Natural killer cell treated with Interleukin-12 subunit alpha and Interleukin-12 subunit beta and Interleukin-15 and Interleukin-18, amount 100 ng/mL, for 72 hours (primary cell): ENCODE measurements around the gene VWA5B1. TPM values are rescaled to one million over a fixed set of nuclear protein-coding genes. Genes with fewer than 3 reads are reported as not detected.

Experiments
- ATAC-seq, 2 donors: fragments of 150-1000 bp; cut with Tn5 transposase in 1 of 2; sonication (Bioruptor Pico), chemical (Tn5 transposase) in 1 of 2; 2 replicates each; pipeline ENCODE4 v1.10.0; 2021
- DNase-seq: peaks from one replicate; pipeline ENCODE4 v3.0.0; 2022; ENCODE audit warnings: low spot score
- H3K27ac Mint-ChIP-seq, 2 donors: 1 replicate in 1 of 2; 2 replicates in 1 of 2; pipeline ENCODE4 v1.8.0; 2022; ENCODE audit warnings: mixed read lengths in 2 of 2, mild to moderate bottlenecking in 1 of 2, moderate library complexity in 1 of 2
- H3K27me3 Mint-ChIP-seq, 2 donors: 1 replicate in 1 of 2; 2 replicates in 1 of 2; pipeline ENCODE4 v1.8.0; 2022; ENCODE audit warnings: mixed read lengths in 2 of 2
- H3K36me3 Mint-ChIP-seq: one replicate; pipeline ENCODE4 v1.8.0; 2022; ENCODE audit warnings: mixed read lengths
- H3K4me1 Mint-ChIP-seq, 2 donors: 1 replicate in 1 of 2; 2 replicates in 1 of 2; pipeline ENCODE4 v1.8.0; 2022; ENCODE audit warnings: low read depth in 2 of 2, mixed read lengths in 2 of 2, mild to moderate bottlenecking in 1 of 2
- H3K4me3 Mint-ChIP-seq: one replicate; pipeline ENCODE4 v1.8.0; 2022; ENCODE audit warnings: mixed read lengths
- H3K9me3 Mint-ChIP-seq: 2 replicates; pipeline ENCODE4 v1.8.0; 2022; ENCODE audit warnings: mixed read lengths
- total RNA-seq, 2 donors: library from RNA; stranded (reverse); gene quantifications; one replicate each; pipeline ENCODE4 v1.2.3, GENCODE V29; 2022

Gene VWA5B1
- total RNA-seq, 2 donors from 2014 or later = not detected

- Mint-ChIP-seq H3K36me3 (no peaks in the 10 kb centered on the region), H3K4me1 (no peaks in the 10 kb centered on the region), H3K4me3 (no peak overlapping the region), H3K9me3 (no peaks in the 10 kb centered on the region), H3K27ac (no peak overlapping the region), H3K27me3 (peaks cover 38% of the 10 kb centered on the region in 2 donors)
- DNase-seq (no peak), ATAC-seq (no peak)
Measured at GRCh38 chr1:20362856-20363255, 72.2 kb downstream of the VWA5B1 start.

DNA sequence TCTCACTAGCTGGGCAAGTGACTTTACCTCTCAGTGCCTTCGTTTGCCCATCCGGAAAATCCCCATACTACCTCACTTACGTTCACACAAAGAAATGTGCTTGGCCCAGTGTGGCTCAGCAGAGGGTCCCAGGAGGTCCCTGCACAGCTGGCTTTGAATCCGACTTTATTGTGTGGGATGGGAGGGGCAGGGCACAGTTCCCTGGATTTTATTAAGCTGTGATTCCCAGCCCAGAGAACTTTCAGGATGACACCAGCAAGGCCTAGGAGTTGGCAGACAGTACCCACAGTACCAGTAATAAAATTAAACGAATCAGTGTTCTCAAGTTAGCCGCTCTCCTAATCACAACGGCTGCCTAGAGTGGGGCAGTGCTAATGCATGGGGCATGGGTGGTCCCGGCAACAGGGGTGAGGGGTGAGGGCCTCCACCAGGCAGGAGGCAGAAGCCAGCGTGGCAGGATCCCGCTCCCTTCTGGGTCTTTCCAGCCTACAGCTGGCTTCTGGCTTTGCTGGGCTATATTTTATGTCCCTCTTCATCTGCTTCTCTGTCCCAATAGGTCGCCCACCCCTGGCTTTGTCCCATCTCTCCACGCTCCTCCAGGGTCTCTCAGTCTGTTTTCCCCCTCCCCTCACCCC is 74.9 kb downstream of the VWA5B1 start:
- no peak overlapping the region for H3K4me3 Mint-ChIP-seq
- no peaks in the 10 kb centered on the region for H3K36me3 Mint-ChIP-seq
- no peaks in the 10 kb centered on the region for H3K4me1 Mint-ChIP-seq
- peaks cover 37 to 40% of the 10 kb centered on the region in 2 donors for H3K27me3 Mint-ChIP-seq
- H3K27ac Mint-ChIP-seq = no peak overlapping the region
- no peaks in the 10 kb centered on the region for H3K9me3 Mint-ChIP-seq
- no peak for ATAC-seq
- no peak for DNase-seq

GRCh38 chr1:20366056-20366462 is 75.4 kb downstream of the VWA5B1 start:
- Mint-ChIP-seq H3K4me1 (no peaks in the 10 kb centered on the region), H3K4me3 (no peak overlapping the region), H3K27me3 (peaks cover 35 to 40% of the 10 kb centered on the region in 2 donors), H3K27ac (no peak overlapping the region), H3K36me3 (no peaks in the 10 kb centered on the region), H3K9me3 (no peaks in the 10 kb centered on the region)
- ATAC-seq = no peak
- DNase-seq = peak; percentile 18

DNA sequence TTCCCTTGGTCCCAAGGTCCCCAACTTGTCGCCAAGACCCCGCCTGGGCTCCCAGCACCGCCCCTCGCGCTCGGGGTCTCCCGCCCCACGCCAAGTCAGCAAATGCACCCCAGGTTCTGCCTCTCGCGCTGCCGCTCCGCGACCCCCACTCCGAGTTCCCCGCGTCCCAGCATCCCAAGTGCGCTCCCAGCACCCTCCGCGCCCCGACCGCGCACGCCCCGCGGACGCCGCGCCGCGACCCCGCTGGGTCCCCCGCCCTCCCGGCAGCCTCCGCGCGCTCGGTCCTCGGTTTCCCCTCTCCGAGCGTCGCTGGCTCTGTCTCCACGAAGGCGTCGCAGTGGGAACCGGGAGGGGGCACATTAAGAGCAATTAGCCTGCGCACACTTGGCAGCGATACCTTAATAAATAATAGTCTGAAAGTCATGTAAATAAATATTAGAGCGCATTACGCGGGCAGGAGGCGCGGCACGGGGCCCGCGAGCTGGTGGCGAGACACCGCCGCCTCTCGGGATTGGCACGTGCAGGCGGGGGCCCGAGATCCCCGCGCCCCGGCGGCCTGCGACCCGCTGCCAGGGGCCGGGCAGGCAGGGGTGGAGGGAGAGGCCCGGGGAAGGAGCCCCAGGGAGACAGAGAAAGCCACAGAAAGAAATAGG is 75.9 kb downstream of the VWA5B1 start:
- H3K4me3 Mint-ChIP-seq = no peak overlapping the region
- H3K27ac Mint-ChIP-seq = no peak overlapping the region
- no peaks in the 10 kb centered on the region for H3K36me3 Mint-ChIP-seq
- no peaks in the 10 kb centered on the region for H3K4me1 Mint-ChIP-seq
- H3K9me3 Mint-ChIP-seq = no peaks in the 10 kb centered on the region
- DNase-seq = no peak
- peaks cover 33 to 44% of the 10 kb centered on the region in 2 donors for H3K27me3 Mint-ChIP-seq
- ATAC-seq = no peak

- no peak for ATAC-seq
- Mint-ChIP-seq H3K36me3 (no peaks in the 10 kb centered on the region), H3K27ac (no peak overlapping the region), H3K4me3 (no peak overlapping the region), H3K27me3 (peaks cover 36 to 48% of the 10 kb centered on the region in 2 donors), H3K4me1 (no peaks in the 10 kb centered on the region), H3K9me3 (no peaks in the 10 kb centered on the region)
- no peak for DNase-seq
Measured at GRCh38 chr1:20367116-20367585, 76.5 kb downstream of the VWA5B1 start.

- no peak for ATAC-seq
- Mint-ChIP-seq H3K27ac (no peak overlapping the region), H3K36me3 (no peaks in the 10 kb centered on the region), H3K4me1 (no peaks in the 10 kb centered on the region), H3K9me3 (no peaks in the 10 kb centered on the region), H3K4me3 (no peak overlapping the region), H3K27me3 (peaks cover 34 to 45% of the 10 kb centered on the region in 2 donors)
- DNase-seq = no peak
Measured at GRCh38 chr1:20367626-20368025, 77.0 kb downstream of the VWA5B1 start.

DNA sequence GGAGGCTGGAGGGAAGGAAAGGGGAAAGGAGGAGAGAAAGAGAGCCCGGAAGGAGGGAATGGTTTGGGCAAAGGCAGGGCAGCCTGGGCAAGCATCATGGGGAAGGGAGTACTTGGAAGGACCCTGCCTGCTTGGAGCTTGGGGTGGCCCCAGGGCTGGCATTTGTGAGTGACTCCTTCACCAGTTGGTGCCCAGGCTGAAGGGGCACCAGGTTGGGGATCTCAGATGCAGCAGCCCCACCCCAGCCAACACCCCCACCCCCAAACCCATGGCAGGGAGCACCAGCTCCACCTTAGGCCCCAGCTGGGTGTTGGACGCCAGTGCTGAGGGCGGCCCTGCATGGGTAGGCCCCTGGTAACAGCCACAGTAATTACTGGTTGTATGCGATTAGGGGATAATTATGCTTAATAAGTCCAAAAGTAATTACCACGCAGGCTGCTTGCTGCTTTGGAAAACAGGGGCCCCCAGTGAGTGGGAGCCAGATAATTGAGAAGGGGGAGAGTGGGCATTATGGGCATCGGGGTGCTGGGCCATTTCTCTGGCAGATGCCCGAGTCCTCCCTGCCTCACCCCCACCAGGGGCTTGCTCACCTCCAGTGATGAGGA is 78.3 kb downstream of the VWA5B1 start:
- Mint-ChIP-seq H3K9me3 (no peaks in the 10 kb centered on the region), H3K4me3 (no peak overlapping the region), H3K36me3 (no peaks in the 10 kb centered on the region), H3K4me1 (no peaks in the 10 kb centered on the region), H3K27me3 (peaks cover 34 to 51% of the 10 kb centered on the region in 2 donors), H3K27ac (no peak overlapping the region)
- DNase-seq (no peak), ATAC-seq (peak in 1 of 2 donors; percentile 37)

DNA sequence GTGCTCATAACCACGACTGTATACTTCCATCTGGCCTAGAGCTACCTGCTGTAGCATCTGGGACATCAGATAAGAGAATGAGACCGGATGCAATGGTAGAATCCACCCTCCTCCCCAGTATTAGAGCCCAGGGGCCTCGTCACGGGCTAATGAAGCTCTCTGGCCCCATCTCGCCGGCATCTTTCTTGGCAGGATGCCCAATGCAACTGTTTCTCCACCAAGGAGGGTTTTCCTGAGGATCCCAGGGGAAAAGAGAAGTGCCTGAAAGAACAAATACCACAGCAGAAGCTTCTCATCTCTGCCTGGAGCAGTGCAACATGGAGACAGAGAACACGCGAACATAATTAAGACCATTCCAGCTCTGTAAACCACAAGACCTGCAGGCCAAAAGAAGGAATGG is 80.0 kb downstream of the VWA5B1 start:
- no peak for ATAC-seq
- Mint-ChIP-seq H3K27ac (no peak overlapping the region), H3K27me3 (peaks cover 34 to 47% of the 10 kb centered on the region in 2 donors), H3K9me3 (no peaks in the 10 kb centered on the region), H3K4me1 (no peaks in the 10 kb centered on the region), H3K36me3 (no peaks in the 10 kb centered on the region), H3K4me3 (no peak overlapping the region)
- DNase-seq = no peak

- no peak for DNase-seq
- Mint-ChIP-seq H3K36me3 (no peaks in the 10 kb centered on the region), H3K4me3 (no peak overlapping the region), H3K27ac (no peak overlapping the region), H3K4me1 (no peaks in the 10 kb centered on the region), H3K9me3 (no peaks in the 10 kb centered on the region), H3K27me3 (peaks cover 39 to 53% of the 10 kb centered on the region in 2 donors)
- ATAC-seq = no peak
Measured at GRCh38 chr1:20371411-20371810, 80.7 kb downstream of the VWA5B1 start.

- Mint-ChIP-seq H3K4me1 (no peaks in the 10 kb centered on the region), H3K27ac (no peak overlapping the region), H3K4me3 (no peak overlapping the region), H3K36me3 (no peaks in the 10 kb centered on the region), H3K27me3 (peaks cover 39 to 51% of the 10 kb centered on the region in 2 donors), H3K9me3 (no peaks in the 10 kb centered on the region)
- no peak for ATAC-seq
- DNase-seq = no peak
Measured at GRCh38 chr1:20371883-20372282, 81.2 kb downstream of the VWA5B1 start.

- Mint-ChIP-seq H3K4me1 (no peaks in the 10 kb centered on the region), H3K9me3 (no peaks in the 10 kb centered on the region), H3K27ac (no peak overlapping the region), H3K4me3 (no peak overlapping the region), H3K36me3 (no peaks in the 10 kb centered on the region), H3K27me3 (peaks cover 32 to 49% of the 10 kb centered on the region in 2 donors)
- no peak for DNase-seq
- no peak for ATAC-seq
Measured at GRCh38 chr1:20372676-20373075, 82.0 kb downstream of the VWA5B1 start.

DNA sequence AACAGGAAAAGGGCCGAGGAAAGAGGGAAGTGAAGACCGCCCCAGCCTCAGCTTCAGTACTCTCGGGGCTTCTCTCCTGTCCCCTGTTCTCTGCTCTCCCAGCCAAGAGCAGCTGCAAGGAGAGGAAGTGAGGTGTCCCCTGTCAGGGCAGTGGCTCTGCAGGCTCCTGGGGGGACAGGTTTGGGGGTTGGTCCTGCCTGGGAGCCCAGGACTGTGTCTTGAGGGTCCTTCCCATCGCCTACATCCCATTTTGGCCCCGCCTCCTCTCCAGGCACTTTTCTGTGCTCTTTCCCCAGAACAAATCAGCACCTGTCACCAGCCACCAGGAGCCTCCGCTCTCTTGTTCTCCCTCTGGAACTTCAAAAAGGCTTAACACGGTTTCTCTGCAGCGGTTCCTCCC is 82.6 kb downstream of the VWA5B1 start:
- Mint-ChIP-seq H3K4me1 (no peaks in the 10 kb centered on the region), H3K27ac (no peak overlapping the region), H3K36me3 (no peaks in the 10 kb centered on the region), H3K4me3 (no peak overlapping the region), H3K27me3 (peaks cover 28 to 43% of the 10 kb centered on the region in 2 donors), H3K9me3 (no peaks in the 10 kb centered on the region)
- ATAC-seq (no peak), DNase-seq (no peak)

DNA sequence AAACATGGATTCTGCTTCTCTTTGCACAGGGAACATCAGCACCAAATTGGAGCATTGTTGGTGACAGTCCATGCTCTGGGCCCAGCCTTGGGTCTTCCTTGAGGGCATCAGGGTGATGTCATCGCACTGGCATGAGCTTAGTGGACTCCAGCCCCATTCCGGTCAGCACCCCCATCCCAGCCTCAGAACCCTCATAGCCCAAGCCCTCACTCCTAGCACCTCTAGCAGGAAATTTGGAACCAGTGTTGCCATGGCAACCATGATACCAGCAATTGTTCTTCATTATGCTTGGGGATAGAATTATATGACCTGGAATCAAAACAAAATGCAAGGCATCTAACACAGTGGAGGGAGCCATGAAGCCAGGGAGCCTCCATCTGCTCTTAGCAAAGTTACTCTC is 83.1 kb downstream of the VWA5B1 start:
- Mint-ChIP-seq H3K27me3 (peaks cover 27 to 43% of the 10 kb centered on the region in 2 donors), H3K27ac (no peak overlapping the region), H3K9me3 (no peaks in the 10 kb centered on the region), H3K36me3 (no peaks in the 10 kb centered on the region), H3K4me1 (no peaks in the 10 kb centered on the region), H3K4me3 (no peak overlapping the region)
- ATAC-seq (no peak), DNase-seq (no peak)

DNA sequence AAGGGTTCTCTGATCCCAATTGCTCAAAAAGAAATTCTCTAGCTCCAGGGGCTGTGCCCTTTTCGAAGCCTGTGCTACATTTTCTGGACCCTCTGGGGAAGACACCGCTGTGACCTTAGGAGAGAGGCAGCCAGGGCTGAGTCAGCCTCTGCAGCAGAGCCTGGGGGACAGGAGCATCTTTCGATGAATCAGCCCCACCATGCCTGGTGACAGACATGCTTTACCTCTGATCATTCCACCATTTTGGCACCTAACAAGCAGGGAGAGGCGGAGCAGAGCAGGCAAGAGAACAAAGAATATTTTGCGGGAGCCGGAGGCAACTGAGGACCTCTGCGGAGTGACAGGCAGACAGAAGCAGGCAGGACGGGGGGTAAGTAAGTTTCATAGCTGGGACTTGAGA is 84.9 kb downstream of the VWA5B1 start:
- Mint-ChIP-seq H3K9me3 (no peaks in the 10 kb centered on the region), H3K27me3 (peaks cover 35 to 46% of the 10 kb centered on the region in 2 donors), H3K36me3 (no peaks in the 10 kb centered on the region), H3K27ac (no peak overlapping the region), H3K4me1 (no peaks in the 10 kb centered on the region), H3K4me3 (no peak overlapping the region)
- ATAC-seq = no peak
- DNase-seq = no peak
